Measurements from ENCODE around the gene MCM9.

Gene MCM9

DNA sequence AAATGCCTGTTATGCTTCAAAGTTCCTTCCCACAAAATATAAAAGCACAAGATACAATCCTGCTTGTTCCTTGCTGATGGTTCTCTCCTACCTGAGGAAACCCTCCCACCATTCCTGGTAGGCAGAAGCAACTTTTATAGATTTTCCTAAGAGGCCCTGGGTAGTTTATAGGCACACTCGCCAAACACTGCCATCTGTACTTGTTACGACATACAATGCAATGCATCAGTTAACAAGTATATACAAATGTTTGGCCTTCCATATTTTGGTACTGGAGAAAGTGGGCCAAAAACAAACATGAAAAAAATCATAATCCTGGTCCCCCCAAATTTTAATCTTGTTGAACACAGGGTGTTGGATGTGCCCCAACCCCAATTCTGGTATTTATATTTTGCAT lies 16.6 kb downstream of the MCM9 start:
- Histone ChIP-seq H3K27ac (no peak overlapping the region), H3K4me3 (no peak overlapping the region)
- no peak for DNase-seq (ENCODE audit: low spot score)
- TF ChIP-seq, protein P1, sequence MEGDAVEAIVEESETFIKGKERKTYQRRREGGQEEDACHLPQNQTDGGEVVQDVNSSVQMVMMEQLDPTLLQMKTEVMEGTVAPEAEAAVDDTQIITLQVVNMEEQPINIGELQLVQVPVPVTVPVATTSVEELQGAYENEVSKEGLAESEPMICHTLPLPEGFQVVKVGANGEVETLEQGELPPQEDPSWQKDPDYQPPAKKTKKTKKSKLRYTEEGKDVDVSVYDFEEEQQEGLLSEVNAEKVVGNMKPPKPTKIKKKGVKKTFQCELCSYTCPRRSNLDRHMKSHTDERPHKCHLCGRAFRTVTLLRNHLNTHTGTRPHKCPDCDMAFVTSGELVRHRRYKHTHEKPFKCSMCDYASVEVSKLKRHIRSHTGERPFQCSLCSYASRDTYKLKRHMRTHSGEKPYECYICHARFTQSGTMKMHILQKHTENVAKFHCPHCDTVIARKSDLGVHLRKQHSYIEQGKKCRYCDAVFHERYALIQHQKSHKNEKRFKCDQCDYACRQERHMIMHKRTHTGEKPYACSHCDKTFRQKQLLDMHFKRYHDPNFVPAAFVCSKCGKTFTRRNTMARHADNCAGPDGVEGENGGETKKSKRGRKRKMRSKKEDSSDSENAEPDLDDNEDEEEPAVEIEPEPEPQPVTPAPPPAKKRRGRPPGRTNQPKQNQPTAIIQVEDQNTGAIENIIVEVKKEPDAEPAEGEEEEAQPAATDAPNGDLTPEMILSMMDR (IDR thresholded peaks at IDR 0.05): no peak

DNA sequence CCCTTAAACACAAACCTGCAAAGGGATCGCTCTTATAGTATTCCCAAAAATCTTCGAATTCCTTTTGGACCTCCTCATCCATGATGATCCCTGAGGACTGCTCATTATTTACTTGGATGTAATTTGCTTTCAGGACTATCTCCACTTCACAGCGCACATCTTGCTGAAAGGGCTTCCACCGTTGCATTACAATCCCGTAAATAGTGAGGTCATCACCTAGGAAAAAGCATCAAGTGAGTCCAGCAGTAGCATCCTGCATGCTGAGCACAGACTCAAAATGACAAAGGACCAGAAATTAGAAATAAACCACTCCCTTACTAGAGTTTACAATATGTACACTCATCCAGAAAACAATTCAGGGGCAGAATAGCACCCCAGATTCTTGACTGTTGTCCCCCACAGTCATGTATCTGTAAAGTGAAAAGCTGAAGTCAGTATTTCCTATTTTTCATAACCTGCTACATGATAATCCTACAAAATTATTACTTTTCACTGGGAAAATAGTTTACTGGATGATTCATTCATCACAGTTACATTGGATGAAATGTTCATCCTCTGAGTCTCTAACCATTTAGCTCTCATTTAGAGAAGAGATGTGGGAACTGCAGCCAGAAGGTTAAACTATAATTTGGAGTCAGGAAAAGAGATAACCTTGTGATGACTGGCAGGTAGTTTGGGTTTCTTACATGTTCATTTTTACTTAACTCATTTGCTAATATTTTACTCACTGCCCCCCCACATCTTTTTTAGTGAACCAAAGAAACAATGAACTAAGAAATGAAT lies 17.2 kb downstream of the MCM9 start:
- no peak overlapping the region for H3K4me3 ChIP-seq
- TF ChIP-seq, protein P1 (IDR thresholded peaks at IDR 0.05): no peak
- no peak overlapping the region for H3K27ac ChIP-seq
- DNase-seq (ENCODE audit: low spot score): no peak

DNA sequence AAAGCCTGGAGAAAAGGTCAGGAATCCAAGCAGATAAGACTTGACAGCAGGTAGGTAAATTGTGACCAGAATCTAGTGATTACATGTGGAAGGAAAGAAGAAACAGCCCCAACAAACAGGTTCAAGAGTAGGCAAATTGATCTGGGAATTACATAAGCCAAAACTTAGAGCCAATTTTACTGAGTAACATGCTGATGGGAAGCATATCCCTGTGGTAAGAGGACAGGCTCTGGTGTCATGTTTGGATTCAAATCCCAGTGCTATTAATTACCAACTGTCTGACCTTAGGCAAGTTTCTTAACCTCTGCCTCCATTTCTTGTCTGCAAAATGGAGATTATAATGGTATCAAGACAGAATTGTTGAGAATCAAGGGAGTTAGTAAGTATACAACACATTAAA lies 20.4 kb downstream of the MCM9 start:
- no peak overlapping the region for H3K27ac ChIP-seq
- no peak for DNase-seq (ENCODE audit: low spot score)
- no peak overlapping the region for H3K4me3 ChIP-seq
- TF ChIP-seq, protein P1 (IDR thresholded peaks at IDR 0.05): no peak

DNA sequence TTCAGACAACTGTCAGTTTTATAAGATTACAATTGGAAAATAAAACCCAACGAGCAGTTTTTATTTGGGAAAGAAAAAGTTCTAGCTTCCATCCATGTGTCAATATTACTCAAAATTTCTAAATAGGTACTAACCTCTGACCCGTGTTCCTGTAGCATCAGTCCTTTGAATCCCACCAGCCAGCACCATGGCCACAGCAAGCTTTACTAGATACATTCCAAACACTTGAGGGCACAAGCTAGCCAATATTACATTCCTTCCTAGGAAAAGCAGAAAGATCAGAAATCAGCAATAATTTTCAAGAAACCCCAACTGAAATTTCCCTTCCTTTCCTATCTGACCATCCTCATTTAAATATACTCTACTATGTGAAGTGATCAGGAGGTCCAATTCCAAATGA lies 21.8 kb downstream of the MCM9 start:
- DNase-seq (ENCODE audit: low spot score): no peak

DNA sequence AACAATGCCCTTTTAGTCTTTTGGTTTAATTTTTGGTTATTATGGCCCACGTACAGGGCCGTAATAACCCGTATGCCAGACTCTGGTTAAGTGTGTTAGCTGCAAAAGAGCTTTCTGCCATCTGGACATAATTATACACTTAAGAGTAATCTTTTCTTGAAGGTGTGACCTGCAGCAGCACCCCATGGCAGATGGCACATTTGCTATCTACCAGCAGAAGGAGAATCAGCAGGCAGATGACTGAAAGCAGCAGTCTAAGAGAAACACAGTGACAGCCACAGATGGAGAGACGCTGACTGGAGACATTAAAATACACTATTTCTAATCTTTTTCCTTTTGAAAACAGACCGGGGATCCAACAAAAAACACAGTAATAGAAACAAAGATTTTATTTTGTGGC lies 22.3 kb downstream of the MCM9 start:
- no peak overlapping the region for H3K4me3 ChIP-seq
- H3K27ac ChIP-seq: no peak overlapping the region
- TF ChIP-seq, protein P1 (IDR thresholded peaks at IDR 0.05): no peak
- DNase-seq (ENCODE audit: low spot score): no peak

More for the DNA sequence above, 21.8 kb downstream of the MCM9 start:
- Histone ChIP-seq H3K27ac (no peak overlapping the region), H3K4me3 (no peak overlapping the region)
- TF ChIP-seq, protein P1 (IDR thresholded peaks at IDR 0.05): no peak

DNA sequence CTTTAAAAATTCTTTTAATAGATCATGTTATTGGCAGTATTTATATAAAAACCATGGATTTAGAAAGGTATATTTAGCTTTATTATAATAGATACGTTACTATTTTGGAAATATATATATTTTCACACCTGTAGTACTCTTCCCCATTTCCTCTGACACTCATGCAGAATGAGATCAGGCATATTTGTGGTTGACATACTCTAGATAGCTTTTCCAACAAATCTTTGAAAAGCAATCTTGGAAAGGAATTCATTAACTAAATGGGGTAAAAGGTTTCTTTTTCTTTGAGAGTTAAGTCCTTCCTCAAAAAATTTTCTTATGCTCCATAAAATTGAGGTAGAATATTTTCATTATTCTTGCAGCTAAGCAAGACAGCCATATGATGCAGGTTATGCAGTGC lies 26.5 kb downstream of the MCM9 start:
- no peak overlapping the region for H3K27ac ChIP-seq
- no peak for DNase-seq (ENCODE audit: low spot score)
- H3K4me3 ChIP-seq: no peak overlapping the region
- TF ChIP-seq, protein P1 (IDR thresholded peaks at IDR 0.05): no peak

DNA sequence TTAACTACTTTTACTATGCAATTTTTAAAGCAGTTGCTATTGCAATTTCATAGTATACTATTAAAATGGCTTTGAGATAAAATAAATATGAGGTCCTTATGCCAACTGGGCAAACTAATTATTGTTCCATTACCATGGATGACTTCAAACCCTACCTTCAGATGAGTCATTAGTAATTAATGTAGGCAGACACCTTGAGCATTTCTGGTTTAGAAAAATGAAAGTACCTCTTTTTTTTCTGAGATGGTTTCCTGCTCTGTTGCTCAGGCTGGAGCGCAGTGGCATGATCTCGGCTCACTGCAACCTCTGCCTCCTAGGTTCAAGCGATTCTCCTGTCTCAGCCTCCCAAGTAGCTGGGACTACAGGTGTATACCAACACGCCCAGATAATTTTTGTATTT lies 29.1 kb downstream of the MCM9 start:
- no peak for DNase-seq (ENCODE audit: low spot score)
- H3K4me3 ChIP-seq: no peak overlapping the region
- TF ChIP-seq, protein P1 (IDR thresholded peaks at IDR 0.05): no peak
- no peak overlapping the region for H3K27ac ChIP-seq
